ENCODE results near the gene ZNF687.

The ZNF687 gene

DNA sequence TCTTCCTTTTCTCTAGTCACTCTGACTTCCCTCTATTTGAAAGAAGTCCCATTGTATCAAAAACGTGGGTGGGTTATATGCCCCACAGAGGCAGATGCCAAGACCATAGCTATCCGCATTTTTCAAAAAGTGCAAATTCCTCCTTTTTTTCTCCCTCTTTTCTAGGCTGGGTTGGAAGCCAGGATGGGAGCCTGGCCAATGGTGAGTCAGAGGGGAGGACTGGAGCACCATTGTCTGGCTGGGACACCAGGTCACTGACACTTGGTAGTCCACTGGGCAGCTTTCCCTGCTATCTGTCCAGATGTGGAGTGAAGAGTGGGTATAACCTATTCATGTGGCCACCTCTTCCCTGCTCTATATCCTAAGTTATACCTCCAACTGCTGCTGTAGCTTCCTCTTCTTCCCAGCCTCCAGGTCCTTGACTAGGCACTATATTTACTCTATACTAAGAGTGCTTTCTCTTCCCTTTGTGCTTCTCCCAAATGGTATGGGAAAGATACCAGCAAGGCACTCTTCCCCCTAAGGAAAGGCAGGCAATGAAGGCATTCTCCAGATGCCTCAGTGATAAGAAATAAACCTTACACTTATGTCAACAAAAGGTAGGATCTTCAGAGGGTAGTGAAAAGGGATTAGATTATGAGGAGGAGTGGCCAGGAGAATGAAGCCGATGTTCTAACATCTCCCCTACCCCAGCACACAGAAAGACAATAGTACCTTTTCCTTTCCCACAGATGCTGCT is 32.2 kb downstream of the ZNF687 start:
- TF ChIP-seq, protein P1, sequence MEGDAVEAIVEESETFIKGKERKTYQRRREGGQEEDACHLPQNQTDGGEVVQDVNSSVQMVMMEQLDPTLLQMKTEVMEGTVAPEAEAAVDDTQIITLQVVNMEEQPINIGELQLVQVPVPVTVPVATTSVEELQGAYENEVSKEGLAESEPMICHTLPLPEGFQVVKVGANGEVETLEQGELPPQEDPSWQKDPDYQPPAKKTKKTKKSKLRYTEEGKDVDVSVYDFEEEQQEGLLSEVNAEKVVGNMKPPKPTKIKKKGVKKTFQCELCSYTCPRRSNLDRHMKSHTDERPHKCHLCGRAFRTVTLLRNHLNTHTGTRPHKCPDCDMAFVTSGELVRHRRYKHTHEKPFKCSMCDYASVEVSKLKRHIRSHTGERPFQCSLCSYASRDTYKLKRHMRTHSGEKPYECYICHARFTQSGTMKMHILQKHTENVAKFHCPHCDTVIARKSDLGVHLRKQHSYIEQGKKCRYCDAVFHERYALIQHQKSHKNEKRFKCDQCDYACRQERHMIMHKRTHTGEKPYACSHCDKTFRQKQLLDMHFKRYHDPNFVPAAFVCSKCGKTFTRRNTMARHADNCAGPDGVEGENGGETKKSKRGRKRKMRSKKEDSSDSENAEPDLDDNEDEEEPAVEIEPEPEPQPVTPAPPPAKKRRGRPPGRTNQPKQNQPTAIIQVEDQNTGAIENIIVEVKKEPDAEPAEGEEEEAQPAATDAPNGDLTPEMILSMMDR (IDR thresholded peaks at IDR 0.05): no peak
- Histone ChIP-seq H3K4me1 (no peaks in the 10 kb centered on the region), H3K36me3 (ENCODE audit: control insufficient read depth, insufficient read depth, low read length) (no peaks in the 10 kb centered on the region), H3K79me2 (peaks cover 2% of the 10 kb centered on the region), H3K9ac (no peak overlapping the region), H3K9me3 (ENCODE audit: control insufficient read depth, low read length) (no peaks in the 10 kb centered on the region), H3K4me2 (ENCODE audit: low read length) (no peak overlapping the region), H3K4me3 (ENCODE audit: low read depth, low read length) (no peak overlapping the region), H3K27me3 (ENCODE audit: control insufficient read depth, insufficient read depth, low read length) (no peaks in the 10 kb centered on the region), H2AFZ (no peak overlapping the region), H3K27ac (no peak overlapping the region)

DNA sequence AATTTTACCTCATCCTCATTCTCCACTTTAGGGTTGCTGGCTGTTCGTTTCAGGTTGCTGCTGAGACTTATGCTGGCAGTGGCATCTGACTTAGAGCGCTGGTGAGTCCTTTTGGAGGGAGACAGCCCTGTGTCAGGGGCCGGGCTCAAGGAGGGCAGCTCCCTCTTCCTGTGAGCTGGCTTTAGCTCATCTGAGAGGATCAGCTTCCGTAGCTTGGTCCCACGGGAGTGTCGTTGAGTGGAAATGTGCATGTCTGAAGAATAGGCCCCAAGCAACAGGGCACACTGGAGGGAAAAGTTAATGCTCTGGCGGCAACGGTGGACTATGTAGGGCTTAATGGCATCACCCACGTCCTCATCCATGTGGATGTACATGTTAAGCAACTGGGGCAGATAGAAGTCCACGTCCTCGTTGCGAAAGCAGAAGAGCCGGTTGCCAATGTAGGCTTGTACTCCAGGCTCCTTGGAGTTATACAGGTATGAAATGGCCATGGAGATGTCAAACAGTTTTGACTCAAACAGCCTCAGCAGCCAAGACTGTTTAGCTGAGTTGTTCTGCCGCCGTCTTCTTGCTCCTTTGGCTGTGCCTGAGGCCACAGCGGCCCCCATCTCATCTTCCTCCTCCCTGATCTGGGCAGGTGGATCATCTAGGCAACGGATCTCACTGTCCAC is 33.6 kb downstream of the ZNF687 start:
- Histone ChIP-seq H3K4me1 (no peaks in the 10 kb centered on the region), H2AFZ (no peak overlapping the region), H3K27ac (no peak overlapping the region), H3K27me3 (ENCODE audit: control insufficient read depth, insufficient read depth, low read length) (no peaks in the 10 kb centered on the region), H3K79me2 (peaks cover 2% of the 10 kb centered on the region), H3K36me3 (ENCODE audit: control insufficient read depth, insufficient read depth, low read length) (no peaks in the 10 kb centered on the region), H3K9ac (no peak overlapping the region), H3K4me3 (ENCODE audit: low read depth, low read length) (no peak overlapping the region), H3K9me3 (ENCODE audit: control insufficient read depth, low read length) (no peaks in the 10 kb centered on the region), H3K4me2 (ENCODE audit: low read length) (no peak overlapping the region)
- TF ChIP-seq, protein P1 (IDR thresholded peaks at IDR 0.05): no peak

DNA sequence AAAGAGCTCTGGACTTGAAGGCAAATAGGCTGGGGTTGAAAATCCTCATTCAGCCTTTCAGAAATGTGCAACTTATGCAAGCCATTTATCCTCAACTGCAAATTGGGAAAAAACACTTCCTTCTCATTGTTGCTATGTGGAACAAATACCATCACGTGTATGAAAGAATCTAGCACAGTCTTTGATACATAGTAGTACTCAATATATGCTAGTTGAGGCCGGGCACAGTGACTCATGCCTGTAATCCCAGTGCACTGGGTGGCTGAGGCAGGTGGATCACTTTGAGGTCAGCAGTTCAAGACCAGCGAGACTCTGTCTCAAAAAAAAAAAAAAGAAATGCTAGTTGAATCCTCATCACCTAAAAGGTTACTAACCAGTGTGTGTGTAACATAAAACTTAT is 36.9 kb downstream of the ZNF687 start:
- no peaks in the 10 kb centered on the region for H3K27me3 ChIP-seq (ENCODE audit: control insufficient read depth, insufficient read depth, low read length)
- TF ChIP-seq, protein P1 (IDR thresholded peaks at IDR 0.05): no peak
- H3K4me3 ChIP-seq (ENCODE audit: low read depth, low read length): no peak overlapping the region
- no peak overlapping the region for H3K4me2 ChIP-seq (ENCODE audit: low read length)
- H3K9me3 ChIP-seq (ENCODE audit: control insufficient read depth, low read length): no peaks in the 10 kb centered on the region
- no peaks in the 10 kb centered on the region for H3K4me1 ChIP-seq
- no peak overlapping the region for H2AFZ ChIP-seq
- H3K79me2 ChIP-seq: peaks cover 2% of the 10 kb centered on the region
- H3K9ac ChIP-seq: no peak overlapping the region
- no peaks in the 10 kb centered on the region for H3K36me3 ChIP-seq (ENCODE audit: control insufficient read depth, insufficient read depth, low read length)
- no peak overlapping the region for H3K27ac ChIP-seq

DNA sequence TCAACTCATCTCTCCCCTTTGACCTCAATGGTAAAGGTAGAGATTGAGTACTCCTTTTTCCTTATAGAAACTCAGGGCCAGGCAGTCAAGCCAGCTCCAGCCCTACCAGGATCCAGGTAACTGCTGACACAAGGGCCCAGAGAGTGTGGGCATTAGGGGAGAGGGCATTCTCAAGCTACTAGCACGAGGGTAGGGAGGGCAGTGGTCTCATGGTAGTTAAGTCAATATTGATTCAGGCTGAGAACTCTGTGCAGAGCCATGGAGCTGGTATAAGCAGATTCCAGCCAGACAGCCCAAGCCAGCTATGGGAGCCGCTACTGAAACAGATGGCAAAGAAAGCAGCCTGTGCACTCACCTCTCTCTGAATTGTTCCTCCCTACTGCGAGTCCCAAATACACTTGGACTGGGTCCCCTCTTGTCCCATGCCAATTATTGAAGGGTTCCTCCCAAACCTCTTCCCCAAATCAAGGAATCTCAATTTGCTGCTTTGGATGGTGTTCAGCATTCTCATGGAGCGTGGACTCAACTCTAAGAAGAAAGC is 42.4 kb downstream of the ZNF687 start:
- Histone ChIP-seq H3K4me3 (ENCODE audit: low read depth, low read length) (no peak overlapping the region), H3K9me3 (ENCODE audit: control insufficient read depth, low read length) (no peaks in the 10 kb centered on the region)

More for the DNA sequence above, 42.4 kb downstream of the ZNF687 start:
- H3K4me1 ChIP-seq: no peaks in the 10 kb centered on the region
- no peak overlapping the region for H2AFZ ChIP-seq
- H3K9ac ChIP-seq: no peak overlapping the region
- H3K27ac ChIP-seq: no peak overlapping the region
- H3K36me3 ChIP-seq (ENCODE audit: control insufficient read depth, insufficient read depth, low read length): peaks cover 2% of the 10 kb centered on the region
- peaks cover 8% of the 10 kb centered on the region for H3K79me2 ChIP-seq
- no peak overlapping the region for H3K4me2 ChIP-seq (ENCODE audit: low read length)
- H3K27me3 ChIP-seq (ENCODE audit: control insufficient read depth, insufficient read depth, low read length): no peaks in the 10 kb centered on the region
- TF ChIP-seq, protein P1 (IDR thresholded peaks at IDR 0.05): no peak

Measured in parathyroid adenoma (tissue), 2 donors.